Epidermal melanocyte (primary cell): Measurements from ENCODE around the gene NUFIP2.
"Not testable (repeated sequence)": the region's sequence is repeated elsewhere in the genome, so short reads cannot be mapped to it uniquely, and the experiment has no call there.

Source experiments
- DNase-seq: peaks from one replicate; pipeline ENCODE4 v3.0.0; 2011; ENCODE audit warnings: low spot score; ENCODE audit not compliant: insufficient read length

NUFIP2 gene

GRCh38 chr17:29240477-29240876 is 53.5 kb downstream of the NUFIP2 start:
- DNase-seq: no peak

GRCh38 chr17:29238133-29238850 is 55.7 kb downstream of the NUFIP2 start:
- DNase-seq: no peak

- no peak for DNase-seq
Observed at GRCh38 chr17:29237476-29238132, 56.3 kb downstream of the NUFIP2 start.

- no peak for DNase-seq
Observed at GRCh38 chr17:29235904-29236303, 58.0 kb downstream of the NUFIP2 start.

GRCh38 chr17:29234972-29235371 is 59.0 kb downstream of the NUFIP2 start:
- DNase-seq: not testable (repeated sequence)

- no peak for DNase-seq
Observed at GRCh38 chr17:29233301-29233700, 60.6 kb downstream of the NUFIP2 start.

GRCh38 chr17:29225396-29225795 is 68.6 kb downstream of the NUFIP2 start:
- DNase-seq: no peak

GRCh38 chr17:29221338-29221737 is 72.6 kb downstream of the NUFIP2 start:
- not testable (repeated sequence) for DNase-seq

- DNase-seq: peak; percentile 80
Observed at GRCh38 chr17:29219378-29220047, 74.4 kb downstream of the NUFIP2 start.

- DNase-seq: no peak
Observed at GRCh38 chr17:29216856-29217255, 77.1 kb downstream of the NUFIP2 start.

- DNase-seq: no peak
Observed at GRCh38 chr17:29216181-29216580, 77.8 kb downstream of the NUFIP2 start.

- no peak for DNase-seq
Observed at GRCh38 chr17:29215717-29216116, 78.2 kb downstream of the NUFIP2 start.

GRCh38 chr17:29215174-29215573 is 78.8 kb downstream of the NUFIP2 start:
- no peak for DNase-seq

GRCh38 chr17:29214215-29215146 is 79.5 kb downstream of the NUFIP2 start:
- no peak for DNase-seq

- no peak for DNase-seq
Observed at GRCh38 chr17:29212681-29213121, 81.2 kb downstream of the NUFIP2 start.

- no peak for DNase-seq
Observed at GRCh38 chr17:29212094-29212631, 81.8 kb downstream of the NUFIP2 start.

- DNase-seq: no peak
Observed at GRCh38 chr17:29210879-29211278, 83.1 kb downstream of the NUFIP2 start.

GRCh38 chr17:29209073-29209472 is 84.9 kb downstream of the NUFIP2 start:
- DNase-seq: no peak

GRCh38 chr17:29207975-29208374 is 86.0 kb downstream of the NUFIP2 start:
- no peak for DNase-seq
